ENCODE data around the gene RNF208. TPM values are rescaled to one million over a fixed set of nuclear protein-coding genes. Genes with fewer than 3 reads are reported as not detected.
A peak's percentile ranks its signal among the peaks of the same experiment; 100 is the strongest.

The RNF208 gene
- total and polyA plus RNA-seq, 9 of the 15 experiments (the other 6 are each of a cell fraction or from before 2014, with no cell fraction given) = 0.15 to 6.9 (median 0.50) TPM; not detected in 2

DNA sequence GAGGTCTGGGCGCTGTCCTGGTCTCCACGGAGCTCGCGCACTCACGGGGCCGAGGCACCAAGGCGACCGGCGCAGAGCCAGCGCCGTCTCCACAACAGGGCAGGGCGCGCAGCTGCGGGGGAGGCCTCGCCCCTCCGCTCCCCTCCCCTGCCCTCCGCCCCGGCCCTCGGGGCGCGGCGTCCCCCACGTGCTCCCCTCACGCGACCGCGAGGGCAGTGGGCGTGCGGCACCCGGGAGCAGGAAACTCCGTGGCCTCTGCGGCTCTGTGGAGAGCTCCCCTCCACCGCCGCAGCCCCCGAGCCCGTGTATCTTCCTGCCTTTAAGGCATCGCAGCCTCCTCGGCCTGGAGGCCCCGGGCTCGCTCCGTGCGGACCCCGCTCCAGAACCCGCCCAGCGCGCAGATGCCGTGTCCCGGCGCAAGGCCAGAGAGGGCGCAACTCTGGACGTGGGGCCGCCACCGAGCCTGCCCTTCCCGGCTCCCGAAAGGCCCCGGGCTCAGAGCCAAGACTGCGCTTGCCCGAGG lies 18.3 kb upstream of the RNF208 start (continued):
- TF ChIP-seq, protein P1, sequence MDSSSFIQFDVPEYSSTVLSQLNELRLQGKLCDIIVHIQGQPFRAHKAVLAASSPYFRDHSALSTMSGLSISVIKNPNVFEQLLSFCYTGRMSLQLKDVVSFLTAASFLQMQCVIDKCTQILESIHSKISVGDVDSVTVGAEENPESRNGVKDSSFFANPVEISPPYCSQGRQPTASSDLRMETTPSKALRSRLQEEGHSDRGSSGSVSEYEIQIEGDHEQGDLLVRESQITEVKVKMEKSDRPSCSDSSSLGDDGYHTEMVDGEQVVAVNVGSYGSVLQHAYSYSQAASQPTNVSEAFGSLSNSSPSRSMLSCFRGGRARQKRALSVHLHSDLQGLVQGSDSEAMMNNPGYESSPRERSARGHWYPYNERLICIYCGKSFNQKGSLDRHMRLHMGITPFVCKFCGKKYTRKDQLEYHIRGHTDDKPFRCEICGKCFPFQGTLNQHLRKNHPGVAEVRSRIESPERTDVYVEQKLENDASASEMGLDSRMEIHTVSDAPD (CRISPR knock-in tag; IDR thresholded peaks at IDR 0.05) = no peak; the same call in 1 of the 2 replicates
- no peak for TF ChIP-seq ETS2 (tag; IDR thresholded peaks at IDR 0.05; ENCODE audit: borderline replicate concordance, poor library complexity, severe bottlenecking)
- TF ChIP-seq SIRT6 (IDR thresholded peaks at IDR 0.05; ENCODE audit: low read depth, low read length) = no peak
- TF ChIP-seq TOE1 (IDR thresholded peaks at IDR 0.05; ENCODE audit: borderline replicate concordance) = no peak; the same call in 1 of the 2 replicates
- peak; percentile 33; the same call in 1 of the 2 replicates for TF ChIP-seq TOE1 (CRISPR knock-in tag; IDR thresholded peaks at IDR 0.05; ENCODE audit: borderline replicate concordance, low read depth)
- TF ChIP-seq HNRNPUL1 (IDR thresholded peaks at IDR 0.05; ENCODE audit: low read length) = no peak
- TF ChIP-seq DDX20 (tag; IDR thresholded peaks at IDR 0.05; ENCODE audit: low read depth) = no peak
- no peak for TF ChIP-seq BRCA1 (IDR thresholded peaks at IDR 0.05)
- TF ChIP-seq BRCA1 (CRISPR knock-in tag; IDR thresholded peaks at IDR 0.05) = no peak
- peak; percentile 78 for TF ChIP-seq EGR1 (conservative IDR thresholded peaks at IDR 0.05)
- TF ChIP-seq TRIM24 (IDR thresholded peaks at IDR 0.05) = peak in 1 of 2 experiments; percentile 52; a peak in 1 of 4 replicates
- TF ChIP-seq NFYB (IDR thresholded peaks at IDR 0.05; ENCODE audit: extremely low read depth, insufficient read length) = no peak
- TF ChIP-seq NR2C1 (IDR thresholded peaks at IDR 0.05) = no peak
- no peak for TF ChIP-seq NR2C1 (tag; IDR thresholded peaks at IDR 0.05)
- TF ChIP-seq SIN3A (IDR thresholded peaks at IDR 0.05; ENCODE audit: borderline replicate concordance in 2 of 2, control insufficient read depth in 1 of 2, low read depth in 2 of 2, low read length in 2 of 2) = peak; percentile 18 to 56; a peak in 2 of 4 replicates
- no peak for TF ChIP-seq ZNF316 (IDR thresholded peaks at IDR 0.05)
- TF ChIP-seq STAT5A (IDR thresholded peaks at IDR 0.05; ENCODE audit: borderline replicate concordance, low read length) = no peak; the same call in 1 of the 2 replicates
- no peak for TF ChIP-seq XRCC4 (IDR thresholded peaks at IDR 0.05; ENCODE audit: extremely low read depth, insufficient read depth, insufficient read length)
- TF ChIP-seq, protein P2, sequence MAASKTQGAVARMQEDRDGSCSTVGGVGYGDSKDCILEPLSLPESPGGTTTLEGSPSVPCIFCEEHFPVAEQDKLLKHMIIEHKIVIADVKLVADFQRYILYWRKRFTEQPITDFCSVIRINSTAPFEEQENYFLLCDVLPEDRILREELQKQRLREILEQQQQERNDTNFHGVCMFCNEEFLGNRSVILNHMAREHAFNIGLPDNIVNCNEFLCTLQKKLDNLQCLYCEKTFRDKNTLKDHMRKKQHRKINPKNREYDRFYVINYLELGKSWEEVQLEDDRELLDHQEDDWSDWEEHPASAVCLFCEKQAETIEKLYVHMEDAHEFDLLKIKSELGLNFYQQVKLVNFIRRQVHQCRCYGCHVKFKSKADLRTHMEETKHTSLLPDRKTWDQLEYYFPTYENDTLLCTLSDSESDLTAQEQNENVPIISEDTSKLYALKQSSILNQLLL (CRISPR knock-in tag; IDR thresholded peaks at IDR 0.05; ENCODE audit: borderline replicate concordance) = no peak
- TF ChIP-seq ADNP (tag; IDR thresholded peaks at IDR 0.05) = no peak
- no peak for TF ChIP-seq YBX1 (IDR thresholded peaks at IDR 0.05)
- no peak for TF ChIP-seq BRF1 (IDR thresholded peaks at IDR 0.05; ENCODE audit: borderline replicate concordance, extremely low read depth, insufficient read length)
- 0 out of 2 replicates have a peak, but pooled peaks have one; percentile 29 for TF ChIP-seq ZNF121 (CRISPR knock-in tag; conservative IDR thresholded peaks at IDR 0.05)
- TF ChIP-seq MCM5 (IDR thresholded peaks at IDR 0.05; ENCODE audit: low read depth) = no peak
- TF ChIP-seq, protein P3, sequence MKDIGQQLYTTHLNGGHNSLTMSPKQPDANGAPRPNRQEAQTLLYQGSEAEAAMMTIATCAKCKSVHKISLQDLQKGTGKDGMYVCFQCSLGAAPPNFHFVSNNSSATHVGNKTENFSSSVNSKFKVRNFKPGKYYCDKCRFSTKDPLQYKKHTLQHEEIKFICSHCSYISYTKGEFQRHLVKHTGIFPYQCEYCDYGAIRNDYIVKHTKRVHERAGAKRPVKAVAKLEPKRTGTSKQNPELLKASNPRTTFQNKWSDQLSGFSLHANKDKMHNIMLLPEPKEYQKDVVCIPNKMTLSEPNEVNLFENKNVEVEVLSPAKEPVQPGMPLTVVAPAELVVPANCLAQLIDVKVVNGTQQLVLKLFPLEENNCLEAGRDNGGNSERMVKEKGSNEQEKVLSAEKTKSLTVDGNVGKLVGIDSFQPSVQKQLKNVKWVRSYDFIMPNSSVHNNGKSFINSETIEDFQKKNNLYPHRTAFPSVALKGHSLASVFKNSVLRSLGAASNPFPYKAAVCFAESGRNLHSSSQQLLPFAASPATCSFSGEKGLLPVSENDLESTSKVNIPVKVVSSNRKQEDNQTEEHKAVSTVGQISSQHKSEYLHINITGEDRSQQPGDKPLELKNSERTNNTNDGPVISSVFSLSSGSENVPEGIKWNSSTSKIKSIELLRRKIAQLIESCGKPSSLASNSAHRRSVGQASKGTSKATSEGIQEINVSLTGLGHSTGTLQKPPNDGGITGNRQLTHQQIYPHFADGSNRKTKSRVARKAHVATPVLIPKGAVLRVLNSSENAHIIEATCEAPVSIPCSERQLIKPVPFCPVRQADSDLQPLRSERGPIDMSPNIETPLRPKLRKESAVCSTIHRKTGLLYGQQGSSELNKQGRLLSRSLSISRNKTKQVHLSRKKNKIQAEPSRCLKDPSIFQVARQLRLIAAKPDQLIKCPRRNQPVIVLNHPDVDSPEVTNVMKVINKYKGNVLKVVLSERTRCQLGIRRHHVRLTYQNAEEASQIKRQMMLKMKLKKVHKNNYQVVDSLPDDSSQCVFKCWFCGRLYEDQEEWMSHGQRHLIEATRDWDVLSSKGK (CRISPR knock-in tag; IDR thresholded peaks at IDR 0.05) = no peak

Data from K562 (cell line).